Kasumi-1 (cell line): ENCODE results near the gene LRMDA.
A peak's percentile ranks its signal among the peaks of the same experiment; 100 is the strongest.

Source experiments
- DNase-seq, 2 experiments: peaks; one replicate each; lab custom pipeline; 2025; lab: John Stamatoyannopoulos, UW

Gene LRMDA

GRCh38 chr10:75999001-75999400, 567.6 kb downstream of the LRMDA start:
- no peak for DNase-seq

GRCh38 chr10:75999515-76000209, 568.2 kb downstream of the LRMDA start:
- DNase-seq: no peak

- no peak for DNase-seq
These were observed 569.1 kb downstream of the LRMDA start for GRCh38 chr10:76000550-76000949.

- no peak for DNase-seq
These were observed 569.6 kb downstream of the LRMDA start for GRCh38 chr10:76001019-76001418.

GRCh38 chr10:76001461-76001860, 570.0 kb downstream of the LRMDA start:
- no peak for DNase-seq

- no peak for DNase-seq
These were observed 570.9 kb downstream of the LRMDA start for GRCh38 chr10:76002262-76002854.

GRCh38 chr10:76007667-76008181, 576.3 kb downstream of the LRMDA start:
- DNase-seq: no peak

GRCh38 chr10:76009531-76009930, 578.1 kb downstream of the LRMDA start:
- no peak for DNase-seq

GRCh38 chr10:76010703-76011102, 579.3 kb downstream of the LRMDA start:
- no peak for DNase-seq

GRCh38 chr10:76012716-76013327, 581.4 kb downstream of the LRMDA start:
- DNase-seq: no peak

GRCh38 chr10:76015245-76015644, 583.8 kb downstream of the LRMDA start:
- no peak for DNase-seq

GRCh38 chr10:76017026-76017732, 585.8 kb downstream of the LRMDA start:
- peak; percentile 17 to 29 for DNase-seq

GRCh38 chr10:76017733-76018433, 586.5 kb downstream of the LRMDA start:
- no peak for DNase-seq

GRCh38 chr10:76020630-76021029, 589.2 kb downstream of the LRMDA start:
- no peak for DNase-seq

GRCh38 chr10:76021398-76021797, 590.0 kb downstream of the LRMDA start:
- DNase-seq: no peak

- DNase-seq: no peak
These were observed 590.9 kb downstream of the LRMDA start for GRCh38 chr10:76022366-76022765.

GRCh38 chr10:76023007-76023406, 591.6 kb downstream of the LRMDA start:
- DNase-seq: no peak

- no peak for DNase-seq
These were observed 593.2 kb downstream of the LRMDA start for GRCh38 chr10:76024460-76025123.

GRCh38 chr10:76025124-76025477, 593.7 kb downstream of the LRMDA start:
- DNase-seq: no peak

- no peak for DNase-seq
These were observed 594.9 kb downstream of the LRMDA start for GRCh38 chr10:76026176-76026771.

GRCh38 chr10:76026905-76027304, 595.5 kb downstream of the LRMDA start:
- no peak for DNase-seq
